B cell (primary cell): ENCODE data around the gene LATS2. TPM values are rescaled to one million over a fixed set of nuclear protein-coding genes. Genes with fewer than 3 reads are reported as not detected.
A peak's percentile ranks its signal among the peaks of the same experiment; 100 is the strongest.
"Not testable (repeated sequence)": the region's sequence is repeated elsewhere in the genome, so short reads cannot be mapped to it uniquely, and the experiment has no call there.

Source experiments
- ATAC-seq: fragments of 200-7000 bp; cut with Tn5 transposase; one replicate; pipeline ENCODE4 v1.10.0; 2021; ENCODE audit warnings: low read depth, mild to moderate bottlenecking, moderate number of reproducible peaks, moderate library complexity
- CTCF ChIA-PET: fragments of 350-600 bp; sonication (Branson Sonifier 250); formaldehyde crosslinking; loops from one replicate; lab custom pipeline; 2021; ENCODE audit warnings: antibody characterized with exemption, inconsistent platforms; lab: Charles Lee
- POLR2A ChIA-PET: fragments of 350-600 bp; sonication (Branson Sonifier 250); formaldehyde crosslinking; loops from one replicate; lab custom pipeline; 2021; ENCODE audit warnings: antibody characterized with exemption; lab: Charles Lee
- DNase-seq: peaks from one replicate; pipeline ENCODE4 v3.0.0; 2013
- H2AFZ ChIP-seq: 2 replicates; pipeline ENCODE4 v1.6.1; 2012; ENCODE audit warnings: mild to moderate bottlenecking, low read depth, low read length; ENCODE audit not compliant: insufficient read depth, poor library complexity, severe bottlenecking
- H3K27ac ChIP-seq, 2 donors: 1 replicate in 1 of 2; 2 replicates in 1 of 2; pipeline ENCODE4 v1.5.1; 2012 to 2013; ENCODE audit warnings: low read length in 2 of 2, mild to moderate bottlenecking in 2 of 2, moderate library complexity in 1 of 2
- H3K27me3 ChIP-seq, 4 experiments: fragments of 200-600 bp in 1 of 4; sonication (generic) in 1 of 4; replicated peaks in 1 of 4; 1 replicate in 2 of 4; 2 replicates in 2 of 4; pipeline versions ENCODE4 v1.6.1 to v1.7.0; 2013 to 2016; ENCODE audit warnings: low read length in 3 of 4, mild to moderate bottlenecking in 2 of 4, mixed read lengths in 1 of 4, moderate library complexity in 1 of 4; ENCODE audit not compliant: insufficient read depth in 4 of 4, control insufficient read depth in 3 of 4; ENCODE audit errors: control extremely low read depth in 1 of 4
- H3K36me3 ChIP-seq, 2 experiments: replicated peaks in 1 of 2; 1 replicate in 1 of 2; 2 replicates in 1 of 2; pipeline versions ENCODE4 v1.6.1 to v1.7.1; 2013; ENCODE audit warnings: low read length in 1 of 2; ENCODE audit not compliant: insufficient read depth in 2 of 2, control insufficient read depth in 1 of 2; ENCODE audit errors: control extremely low read depth in 1 of 2, extremely low read depth in 1 of 2
- H3K4me1 ChIP-seq, 2 donors: fragments of 200-600 bp in 1 of 2; sonication (generic) in 1 of 2; 1 replicate in 1 of 2; 2 replicates in 1 of 2; pipeline versions ENCODE4 v1.5.1 to v1.6.1; 2013 to 2017; ENCODE audit warnings: low read length in 2 of 2; ENCODE audit not compliant: control insufficient read depth in 2 of 2, insufficient read depth in 2 of 2
- H3K4me2 ChIP-seq: replicated peaks from 2 replicates; pipeline ENCODE3; 2012; ENCODE audit warnings: mild to moderate bottlenecking, low read depth, low read length; ENCODE audit not compliant: poor library complexity, severe bottlenecking
- H3K4me3 ChIP-seq, 5 experiments: fragments of 200-600 bp in 1 of 5; sonication (generic) in 1 of 5; 1 replicate in 3 of 5; 2 replicates in 2 of 5; pipeline versions ENCODE4 v1.5.1 to v1.7.0; 2011 to 2016; ENCODE audit warnings: low read length in 4 of 5, mild to moderate bottlenecking in 4 of 5, low read depth in 2 of 5, control low read depth in 1 of 5, moderate library complexity in 1 of 5; ENCODE audit not compliant: insufficient read depth in 1 of 5; ENCODE audit errors: control extremely low read depth in 1 of 5, extremely low read depth in 1 of 5
- H3K79me2 ChIP-seq: fragments of 200-600 bp; sonication (generic); one replicate; pipeline ENCODE4 v1.6.0; 2016; ENCODE audit warnings: low read length; ENCODE audit not compliant: control insufficient read depth, insufficient read depth
- H3K9ac ChIP-seq: fragments of 200-600 bp; sonication (generic); 2 replicates; pipeline ENCODE4 v1.6.1; 2017; ENCODE audit warnings: mild to moderate bottlenecking, low read length, moderate library complexity
- H3K9me3 ChIP-seq, 3 donors: one replicate each; pipeline versions ENCODE4 v1.6.1 to v1.7.1; 2013; ENCODE audit warnings: low read length in 2 of 3; ENCODE audit not compliant: control insufficient read depth in 2 of 3, insufficient read depth in 1 of 3; ENCODE audit errors: control extremely low read depth in 1 of 3
- H4K20me1 ChIP-seq: 2 replicates; pipeline ENCODE4 v1.6.0; 2012; ENCODE audit warnings: mild to moderate bottlenecking, low read length; ENCODE audit not compliant: insufficient read depth, control insufficient read depth, poor library complexity, severe bottlenecking
- H3K27ac Mint-ChIP-seq: one replicate; pipeline ENCODE4 v1.8.0; 2021; ENCODE audit warnings: mixed read lengths
- H3K27me3 Mint-ChIP-seq: one replicate; pipeline ENCODE4 v1.8.0; 2021; ENCODE audit warnings: mixed read lengths
- H3K4me1 Mint-ChIP-seq: one replicate; pipeline ENCODE4 v1.8.0; 2021; ENCODE audit warnings: mixed read lengths
- H3K4me3 Mint-ChIP-seq: one replicate; pipeline ENCODE4 v1.8.0; 2021; ENCODE audit warnings: mixed read lengths
- H3K9me3 Mint-ChIP-seq: one replicate; pipeline ENCODE4 v1.8.0; 2022; ENCODE audit warnings: mixed read lengths; ENCODE audit not compliant: insufficient read depth
- EZH2 ChIP-seq: IDR thresholded peaks from 2 replicates; pipeline ENCODE4 v1.6.1; 2012; ENCODE audit warnings: borderline replicate concordance, low read depth, mild to moderate bottlenecking, moderate library complexity, low read length; ENCODE audit not compliant: insufficient read depth, poor library complexity, severe bottlenecking
- WGBS: methylation state at CpG from one replicate; pipeline ENCODE4 v1.1.5; 2013; ENCODE audit warnings: missing lambda C conversion rate; ENCODE audit not compliant: insufficient coverage; 5-methylcytosine and 5-hydroxymethylcytosine counted together
- intact Hi-C: fragments of 100-400 bp; cut with micrococcal nuclease; formaldehyde crosslinking; loops from one replicate; pipeline ENCODE4 v1.10.0; 2022
- polyA plus RNA-seq: library from polyadenylated mRNA; depleted of rRNA; stranded (reverse); fragments of >200 nt; gene quantifications from 2 replicates; pipeline ENCODE4 v1.2.3, GENCODE V29; 2012
- total RNA-seq, 2 donors: library from RNA; stranded (reverse); fragments of 120-200 nt in 1 of 2; gene quantifications; 1 replicate in 1 of 2; 2 replicates in 1 of 2; pipeline versions ENCODE4 v1.2.3 to v1.2.4, GENCODE V29; 2013 to 2022
- TF ChIP-seq, protein P1 (sequence below): fragments of 200-600 bp; IDR thresholded peaks from one replicate; pipeline ENCODE4 v1.8.0; 2022; ENCODE audit warnings: antibody characterized with exemption, mild to moderate bottlenecking

LATS2 gene
- total and polyA plus RNA-seq, 2 donors (not counting 1 experiment from before 2014, with no cell fraction given), result 1.9 to 2.7 TPM

DNA sequence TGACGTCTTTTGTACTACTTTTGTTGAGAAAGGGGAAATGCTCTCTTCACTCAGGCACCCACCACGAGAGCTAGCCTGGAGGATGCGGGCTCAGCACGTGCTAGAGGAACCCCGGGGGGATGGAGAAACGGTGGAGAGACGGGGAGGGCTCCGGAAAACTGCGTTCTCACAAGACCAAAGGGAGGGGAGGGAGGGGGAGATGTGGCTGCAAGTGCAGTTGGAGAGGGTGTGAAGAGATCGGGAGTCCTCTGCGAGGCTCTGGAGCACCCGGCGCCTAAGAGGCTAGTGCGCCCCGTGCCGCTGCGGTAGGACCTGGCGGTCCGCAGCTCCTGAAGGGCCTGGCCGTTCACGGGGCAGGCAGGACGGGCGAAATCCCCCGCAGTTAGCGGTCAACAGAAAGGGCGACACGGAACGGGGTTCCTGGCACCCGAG lies 115.4 kb downstream of the LATS2 start:
- H3K4me1 Mint-ChIP-seq, result peaks cover 9% of the 10 kb centered on the region
- ChIA-PET POLR2A (no interaction called here), CTCF (no interaction called here)
- Histone ChIP-seq H3K79me2 (no peaks in the 10 kb centered on the region), H3K36me3 (no peaks in the 10 kb centered on the region), H3K27ac (no peak overlapping the region), H3K4me2 (peak overlapping the region; percentile 59), H3K27me3 (peaks cover 0 to 13% (median 2%) of the 10 kb centered on the region in 4 experiments), H3K4me1 (peaks cover 6 to 10% of the 10 kb centered on the region in 2 donors), H3K9ac (no peak overlapping the region), H3K4me3 (no peak overlapping the region), H3K9me3 (no peaks in the 10 kb centered on the region), H4K20me1 (no peaks in the 10 kb centered on the region), H2AFZ (peak overlapping the region; percentile 70)
- no peak overlapping the region for H3K4me3 Mint-ChIP-seq
- WGBS, result 4% methylated on average over 28 of the region's 29 CpGs
- TF ChIP-seq EZH2, result no peak
- TF ChIP-seq, protein P1, sequence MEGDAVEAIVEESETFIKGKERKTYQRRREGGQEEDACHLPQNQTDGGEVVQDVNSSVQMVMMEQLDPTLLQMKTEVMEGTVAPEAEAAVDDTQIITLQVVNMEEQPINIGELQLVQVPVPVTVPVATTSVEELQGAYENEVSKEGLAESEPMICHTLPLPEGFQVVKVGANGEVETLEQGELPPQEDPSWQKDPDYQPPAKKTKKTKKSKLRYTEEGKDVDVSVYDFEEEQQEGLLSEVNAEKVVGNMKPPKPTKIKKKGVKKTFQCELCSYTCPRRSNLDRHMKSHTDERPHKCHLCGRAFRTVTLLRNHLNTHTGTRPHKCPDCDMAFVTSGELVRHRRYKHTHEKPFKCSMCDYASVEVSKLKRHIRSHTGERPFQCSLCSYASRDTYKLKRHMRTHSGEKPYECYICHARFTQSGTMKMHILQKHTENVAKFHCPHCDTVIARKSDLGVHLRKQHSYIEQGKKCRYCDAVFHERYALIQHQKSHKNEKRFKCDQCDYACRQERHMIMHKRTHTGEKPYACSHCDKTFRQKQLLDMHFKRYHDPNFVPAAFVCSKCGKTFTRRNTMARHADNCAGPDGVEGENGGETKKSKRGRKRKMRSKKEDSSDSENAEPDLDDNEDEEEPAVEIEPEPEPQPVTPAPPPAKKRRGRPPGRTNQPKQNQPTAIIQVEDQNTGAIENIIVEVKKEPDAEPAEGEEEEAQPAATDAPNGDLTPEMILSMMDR, result no peak
- ATAC-seq (no peak), DNase-seq (peak; percentile 18)
- H3K9me3 Mint-ChIP-seq, result no peaks in the 10 kb centered on the region
- intact Hi-C loops, result no loop called here
- H3K27me3 Mint-ChIP-seq, result peaks cover 50% of the 10 kb centered on the region
- H3K27ac Mint-ChIP-seq, result no peak overlapping the region

DNA sequence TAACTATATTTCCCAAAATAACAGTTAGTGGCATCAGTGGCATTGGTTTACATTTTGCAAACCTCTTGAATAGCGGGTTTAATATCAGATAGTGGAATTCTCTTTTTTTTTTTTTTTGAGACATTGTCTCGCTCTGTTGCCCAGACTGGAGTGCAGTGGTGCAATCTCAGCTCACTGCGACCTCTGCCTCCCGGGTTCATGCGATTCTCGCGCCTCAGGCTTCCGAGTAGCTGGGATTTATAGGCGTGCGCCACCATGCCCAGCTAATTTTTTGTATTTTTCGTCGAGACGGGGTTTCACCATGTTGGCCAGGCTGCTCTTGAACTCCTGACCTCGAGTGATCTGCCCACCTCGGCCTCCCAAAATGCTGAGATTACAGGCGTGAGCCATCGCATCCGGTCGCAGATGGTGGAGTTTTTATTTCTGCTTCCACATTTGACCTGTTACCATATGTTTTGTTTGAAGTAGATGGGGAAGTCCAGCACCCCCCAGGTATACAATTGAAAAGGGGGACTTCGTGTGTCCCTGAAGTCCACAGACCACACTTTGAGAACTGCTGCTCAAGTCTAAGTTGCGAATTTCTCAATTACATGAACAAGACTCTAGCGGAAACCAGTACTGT lies 118.3 kb downstream of the LATS2 start:
- DNase-seq (no peak), ATAC-seq (no peak)
- Histone ChIP-seq H3K4me1 (peaks cover 6 to 10% of the 10 kb centered on the region in 2 donors), H4K20me1 (no peaks in the 10 kb centered on the region), H3K9ac (no peak overlapping the region), H3K79me2 (no peaks in the 10 kb centered on the region), H3K36me3 (no peaks in the 10 kb centered on the region), H2AFZ (peak overlapping the region; percentile 50), H3K27ac (no peak overlapping the region), H3K9me3 (no peaks in the 10 kb centered on the region), H3K27me3 (peaks cover 0 to 13% (median 2%) of the 10 kb centered on the region in 4 experiments), H3K4me2 (peak overlapping the region; percentile 23), H3K4me3 (no peak overlapping the region)
- POLR2A ChIA-PET, result no interaction called here
- H3K27ac Mint-ChIP-seq, result no peak overlapping the region
- H3K9me3 Mint-ChIP-seq, result no peaks in the 10 kb centered on the region
- no peak overlapping the region for H3K4me3 Mint-ChIP-seq
- intact Hi-C loops, result loop anchor here (1.0 kb wide), 1 partner anchor 536 kb away; no protein-coding TSS in a partner anchor
- H3K27me3 Mint-ChIP-seq, result peaks cover 45% of the 10 kb centered on the region
- peaks cover 9% of the 10 kb centered on the region for H3K4me1 Mint-ChIP-seq
- WGBS, result 90% methylated on average over 16 of the region's 22 CpGs
- TF ChIP-seq EZH2, result no peak
- TF ChIP-seq, protein P1, result no peak
- CTCF ChIA-PET, result interaction anchor here (0.7 to 3.6 kb wide), 10 partner anchors 9 to 1853 kb away, joined by 3 to 26 read pairs (median 4); no protein-coding TSS in a partner anchor

DNA sequence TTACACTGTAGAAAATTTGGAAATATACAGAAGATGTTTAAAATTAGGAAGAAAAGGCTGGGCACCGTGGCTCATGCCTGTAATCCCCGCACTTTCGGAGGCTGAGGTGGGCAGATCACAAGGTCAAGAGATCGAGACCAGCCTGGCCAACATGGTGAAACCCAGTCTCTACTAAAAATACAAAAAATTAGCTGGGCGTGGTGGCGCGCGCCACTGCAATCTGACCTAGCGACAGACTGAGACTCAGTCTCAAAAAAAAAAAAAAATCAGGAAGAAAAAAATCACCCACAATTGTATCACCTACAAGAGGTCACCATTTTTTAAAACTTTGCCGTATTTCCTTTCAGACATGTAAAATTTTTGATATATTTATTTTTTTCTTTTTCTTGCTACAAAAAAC lies 120.9 kb downstream of the LATS2 start:
- H3K4me2 ChIP-seq, CTCF ChIA-PET, intact Hi-C loops, H3K9me3 Mint-ChIP-seq, H3K4me1 Mint-ChIP-seq, H3K9ac ChIP-seq, H3K79me2 ChIP-seq, H3K36me3 ChIP-seq, ATAC-seq, DNase-seq, H4K20me1 ChIP-seq, H3K9me3 ChIP-seq, POLR2A ChIA-PET, H3K4me1 ChIP-seq, H3K27ac Mint-ChIP-seq, H2AFZ ChIP-seq, H3K27ac ChIP-seq, H3K27me3 ChIP-seq, H3K4me3 ChIP-seq, H3K4me3 Mint-ChIP-seq: not testable (repeated sequence)
- H3K27me3 Mint-ChIP-seq, result peaks cover 33% of the 10 kb centered on the region
- 96% methylated on average over 8 of the region's 10 CpGs for WGBS
